AG09309 (cell line): ENCODE measurements around the gene PLXNC1.

Experiments
- DNase-seq: peaks from one replicate; pipeline ENCODE4 v3.0.0-alpha.2; 2010; ENCODE audit warnings: low read depth
- H3K4me3 ChIP-seq: 2 replicates; pipeline ENCODE4 v1.5.1; 2011; ENCODE audit warnings: mild to moderate bottlenecking, low read depth, low read length, moderate library complexity; ENCODE audit not compliant: control insufficient read depth
- CTCF ChIP-seq: IDR thresholded peaks from 2 replicates; pipeline ENCODE4 v1.5.1; 2011; ENCODE audit warnings: mild to moderate bottlenecking, low read depth, low read length, inconsistent platforms; ENCODE audit not compliant: insufficient read depth, control insufficient read depth; ENCODE audit errors: missing control alignments

Gene PLXNC1

GRCh38 chr12:94231709-94232108, 83.3 kb downstream of the PLXNC1 start:
- no peak overlapping the region for H3K4me3 ChIP-seq
- DNase-seq: no peak
- no peak for TF ChIP-seq CTCF

- H3K4me3 ChIP-seq: no peak overlapping the region
- TF ChIP-seq CTCF: no peak
- no peak for DNase-seq
These were observed 87.5 kb downstream of the PLXNC1 start for GRCh38 chr12:94235848-94236247.

DNA sequence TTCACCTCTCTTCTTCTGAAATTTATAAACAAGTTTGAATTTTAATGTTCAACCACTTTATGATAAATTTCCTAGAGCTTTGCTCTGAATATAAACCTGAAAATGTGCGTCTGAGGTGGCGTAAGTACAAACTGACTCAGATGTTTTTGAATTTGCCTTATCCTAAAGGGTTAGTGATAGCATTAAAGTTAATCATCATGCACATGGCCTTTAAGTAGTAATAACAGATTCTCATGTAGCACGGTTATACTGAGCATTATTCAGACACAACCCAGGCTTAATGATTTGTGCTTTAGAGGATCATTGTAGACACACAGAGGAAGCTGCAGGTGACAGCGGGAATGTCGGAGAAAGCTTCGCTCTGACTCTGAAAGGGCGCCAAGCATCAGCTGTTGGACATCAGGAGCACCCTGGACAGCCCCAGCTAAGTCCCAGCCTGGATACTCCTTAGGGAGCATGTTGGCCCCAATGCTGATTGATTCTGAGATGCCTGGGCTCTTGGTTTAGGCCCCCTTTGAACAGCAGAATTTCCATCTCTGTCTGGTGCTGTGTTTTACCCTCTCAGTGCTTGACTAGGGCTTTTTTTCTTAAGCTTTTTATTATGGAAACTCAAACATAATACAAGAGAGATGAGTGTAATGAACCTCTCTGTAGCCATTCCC, 91.1 kb downstream of the PLXNC1 start:
- no peak for TF ChIP-seq CTCF
- no peak for DNase-seq
- no peak overlapping the region for H3K4me3 ChIP-seq

GRCh38 chr12:94240171-94240570, 91.8 kb downstream of the PLXNC1 start:
- H3K4me3 ChIP-seq: no peak overlapping the region
- DNase-seq: no peak
- no peak for TF ChIP-seq CTCF

DNA sequence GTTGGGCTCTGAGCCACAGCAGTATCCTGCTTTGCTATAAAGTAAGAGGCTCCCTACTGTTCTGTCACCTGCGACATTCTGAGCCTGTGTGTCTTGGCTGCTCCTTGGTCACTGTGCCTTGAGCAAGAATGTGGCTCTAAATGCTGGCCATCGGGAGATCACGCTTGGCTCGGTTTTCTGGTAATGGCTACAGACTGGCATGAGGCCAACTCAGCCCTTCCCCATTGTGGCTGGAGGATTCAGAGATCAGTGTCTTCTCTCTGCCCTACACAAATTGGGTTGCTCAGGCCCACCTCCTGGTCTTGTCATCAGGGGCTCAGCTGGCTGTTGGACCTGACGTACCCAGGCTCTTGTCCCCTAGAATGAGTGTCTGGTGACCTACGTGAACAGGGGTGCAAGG, 94.5 kb downstream of the PLXNC1 start:
- DNase-seq: no peak
- no peak overlapping the region for H3K4me3 ChIP-seq
- no peak for TF ChIP-seq CTCF

DNA sequence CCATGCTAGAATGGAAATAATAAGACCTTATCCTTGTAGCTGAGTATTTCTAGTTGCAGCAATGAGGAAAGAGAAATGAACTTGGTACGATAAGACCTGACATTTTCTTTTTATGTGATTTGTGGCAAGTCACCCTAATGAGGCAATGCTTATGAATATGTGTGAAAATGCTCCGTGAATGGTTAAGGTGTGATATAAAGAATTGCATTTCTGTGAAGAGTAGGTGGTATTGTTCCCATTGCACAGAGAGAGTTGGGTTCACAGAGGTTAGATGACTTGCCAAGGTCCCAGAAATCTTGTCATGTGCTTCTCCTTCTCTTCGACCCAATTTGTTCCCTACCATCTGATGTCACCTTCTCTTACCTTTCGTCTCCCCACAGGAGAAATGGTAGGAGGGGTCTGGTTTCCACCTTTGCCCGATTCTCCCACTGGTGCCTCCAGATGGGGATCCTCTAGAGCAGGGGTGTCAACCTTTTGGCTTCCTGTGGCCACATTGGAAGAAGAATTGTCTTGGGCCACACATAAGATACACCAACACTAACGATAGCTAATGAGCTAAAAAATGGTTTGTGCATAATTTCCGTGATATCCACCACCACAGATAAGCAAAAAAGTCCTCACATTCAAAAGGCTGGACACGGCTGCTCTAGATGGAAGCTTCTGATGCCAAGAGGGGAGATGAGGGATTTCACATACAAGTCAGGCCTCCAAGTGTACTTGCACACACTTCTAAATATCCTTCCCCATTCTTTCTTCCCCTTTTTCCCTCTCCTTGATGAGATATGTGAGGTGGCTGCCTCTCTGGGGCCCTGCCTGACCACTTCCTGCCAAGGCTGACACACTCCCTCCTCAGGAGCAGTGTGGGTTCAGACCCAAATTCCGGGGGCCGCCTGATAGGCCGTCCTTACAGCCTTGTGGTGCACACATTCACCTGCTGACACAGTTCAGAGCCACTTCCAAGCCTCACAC, 96.1 kb downstream of the PLXNC1 start:
- DNase-seq: no peak
- H3K4me3 ChIP-seq: no peak overlapping the region
- TF ChIP-seq CTCF: no peak
